HEK293 (cell line): ENCODE results near the gene SMC1B.
A peak's percentile ranks its signal among the peaks of the same experiment; 100 is the strongest.
"Not testable (repeated sequence)": the region's sequence is repeated elsewhere in the genome, so short reads cannot be mapped to it uniquely, and the experiment has no call there.

Source experiments
- CTCF ChIA-PET: fragments of 350-600 bp; formaldehyde crosslinking; extraction: SDS; loops from one replicate; lab custom pipeline; 2021; ENCODE audit warnings: antibody characterized with exemption; lab: Yijun Ruan, JAX
- POLR2A ChIA-PET: fragments of 300-600 bp; formaldehyde crosslinking; extraction: SDS; loops from one replicate; lab custom pipeline; 2020; ENCODE audit warnings: antibody characterized with exemption, inconsistent platforms; lab: Yijun Ruan, JAX
- H3K27ac ChIP-seq: fragments of 200-500 bp; sonication (Bioruptor generic); 2 replicates; pipeline ENCODE4 v1.5.1; 2014; ENCODE audit warnings: low read depth, low read length, control low read depth, inconsistent platforms; ENCODE audit errors: extremely low read depth
- H3K36me3 ChIP-seq, 2 experiments: fragments of 200-500 bp in 1 of 2; sonication (Bioruptor generic) in 1 of 2; 1 replicate in 1 of 2; 2 replicates in 1 of 2; pipeline ENCODE4 v1.5.1; 2014 to 2017; ENCODE audit warnings: inconsistent platforms in 2 of 2, low read length in 2 of 2; ENCODE audit not compliant: control insufficient read depth in 2 of 2, insufficient read depth in 1 of 2
- H3K4me1 ChIP-seq: fragments of 200-500 bp; sonication (Bioruptor generic); 2 replicates; pipeline ENCODE4 v1.5.1; 2014; ENCODE audit warnings: mild to moderate bottlenecking, low read length, inconsistent platforms; ENCODE audit not compliant: control insufficient read depth, insufficient read depth
- H3K4me3 ChIP-seq: 2 replicates; pipeline ENCODE4 v1.5.1; 2011; ENCODE audit warnings: low read depth, mild to moderate bottlenecking, control low read depth, low read length, moderate library complexity
- H3K9me3 ChIP-seq: fragments of 200-500 bp; sonication (Bioruptor generic); 2 replicates; pipeline ENCODE4 v1.5.1; 2014; ENCODE audit warnings: low read depth, low read length, inconsistent platforms; ENCODE audit not compliant: control insufficient read depth, insufficient read depth
- BCL11A ChIP-seq: fragments of 450-650 bp; formaldehyde crosslinking; IDR thresholded peaks from 2 replicates; pipeline ENCODE4 v1.5.1; 2016; ENCODE audit warnings: low read depth, missing biosample characterization, missing genetic modification characterization
- CTCF ChIP-seq: fragments of 450-650 bp; formaldehyde crosslinking; IDR thresholded peaks from 2 replicates; pipeline ENCODE4 v1.5.1; 2016; ENCODE audit warnings: missing biosample characterization, missing genetic modification characterization
- GLIS1 ChIP-seq: fragments of 450-650 bp; formaldehyde crosslinking; IDR thresholded peaks from 2 replicates; pipeline ENCODE4 v1.5.1; 2016; ENCODE audit warnings: missing biosample characterization, missing genetic modification characterization
- PRDM10 ChIP-seq: fragments of 450-650 bp; formaldehyde crosslinking; IDR thresholded peaks from 2 replicates; pipeline ENCODE4 v1.5.1; 2016; ENCODE audit warnings: missing biosample characterization, missing genetic modification characterization
- SP7 ChIP-seq: fragments of 450-650 bp; formaldehyde crosslinking; IDR thresholded peaks from 2 replicates; pipeline ENCODE4 v1.5.1; 2016; ENCODE audit warnings: missing biosample characterization, missing genetic modification characterization
- TRIM28 ChIP-seq: IDR thresholded peaks from 2 replicates; pipeline ENCODE4 v1.6.1; 2011; ENCODE audit warnings: low read length, control low read depth, borderline replicate concordance
- ZBTB17 ChIP-seq: fragments of 450-650 bp; formaldehyde crosslinking; IDR thresholded peaks from 2 replicates; pipeline ENCODE4 v1.5.1; 2016; ENCODE audit warnings: missing biosample characterization, missing genetic modification characterization
- ZBTB8A ChIP-seq: fragments of 450-650 bp; formaldehyde crosslinking; IDR thresholded peaks from 2 replicates; pipeline ENCODE4 v1.5.1; 2016; ENCODE audit warnings: missing biosample characterization, missing genetic modification characterization
- ZIC2 ChIP-seq: fragments of 450-650 bp; formaldehyde crosslinking; IDR thresholded peaks from 2 replicates; pipeline ENCODE4 v1.5.1; 2016; ENCODE audit warnings: missing biosample characterization, missing genetic modification characterization
- ZNF2 ChIP-seq: fragments of 450-650 bp; formaldehyde crosslinking; IDR thresholded peaks from 2 replicates; pipeline ENCODE4 v1.5.1; 2016; ENCODE audit warnings: missing biosample characterization, missing genetic modification characterization
- ZNF341 ChIP-seq: fragments of 450-650 bp; formaldehyde crosslinking; IDR thresholded peaks from 2 replicates; pipeline ENCODE4; 2016; ENCODE audit warnings: low read depth, missing biosample characterization, missing genetic modification characterization
- ZNF366 ChIP-seq: fragments of 450-650 bp; formaldehyde crosslinking; conservative IDR thresholded peaks from 2 replicates; pipeline ENCODE4 v1.5.1; 2016; ENCODE audit warnings: missing biosample characterization, missing genetic modification characterization
- ZNF37A ChIP-seq: fragments of 450-650 bp; IDR thresholded peaks from 2 replicates; pipeline ENCODE4 v1.5.1; 2018; ENCODE audit warnings: missing biosample characterization, missing genetic modification characterization
- ZNF404 ChIP-seq: fragments of 450-650 bp; formaldehyde crosslinking; IDR thresholded peaks from 2 replicates; pipeline ENCODE4 v1.5.1; 2017; ENCODE audit warnings: missing biosample characterization, missing genetic modification characterization
- ZNF416 ChIP-seq: fragments of 450-650 bp; formaldehyde crosslinking; IDR thresholded peaks from 2 replicates; pipeline ENCODE4 v1.5.1; 2016; ENCODE audit warnings: missing biosample characterization, missing genetic modification characterization
- ZNF513 ChIP-seq: fragments of 450-650 bp; IDR thresholded peaks from 2 replicates; pipeline ENCODE4 v1.5.1; 2018; ENCODE audit warnings: missing biosample characterization, missing genetic modification characterization
- ZNF639 ChIP-seq: fragments of 450-650 bp; formaldehyde crosslinking; IDR thresholded peaks from 2 replicates; pipeline ENCODE4 v1.5.1; 2016; ENCODE audit warnings: missing biosample characterization, missing genetic modification characterization
- ZNF645 ChIP-seq: fragments of 450-650 bp; formaldehyde crosslinking; IDR thresholded peaks from 2 replicates; pipeline ENCODE4; 2016; ENCODE audit warnings: missing biosample characterization, missing genetic modification characterization
- ZNF654 ChIP-seq: fragments of 450-650 bp; formaldehyde crosslinking; IDR thresholded peaks from 2 replicates; pipeline ENCODE4 v1.5.1; 2016; ENCODE audit warnings: low read depth, missing biosample characterization, missing genetic modification characterization
- ZNF692 ChIP-seq: fragments of 450-650 bp; formaldehyde crosslinking; IDR thresholded peaks from 2 replicates; pipeline ENCODE4 v1.5.1; 2016; ENCODE audit warnings: missing biosample characterization, missing genetic modification characterization
- ZSCAN30 ChIP-seq: fragments of 450-650 bp; IDR thresholded peaks from 2 replicates; pipeline ENCODE4 v1.5.1; 2018; ENCODE audit warnings: missing biosample characterization, mild to moderate bottlenecking, missing genetic modification characterization, moderate library complexity

Gene SMC1B

DNA sequence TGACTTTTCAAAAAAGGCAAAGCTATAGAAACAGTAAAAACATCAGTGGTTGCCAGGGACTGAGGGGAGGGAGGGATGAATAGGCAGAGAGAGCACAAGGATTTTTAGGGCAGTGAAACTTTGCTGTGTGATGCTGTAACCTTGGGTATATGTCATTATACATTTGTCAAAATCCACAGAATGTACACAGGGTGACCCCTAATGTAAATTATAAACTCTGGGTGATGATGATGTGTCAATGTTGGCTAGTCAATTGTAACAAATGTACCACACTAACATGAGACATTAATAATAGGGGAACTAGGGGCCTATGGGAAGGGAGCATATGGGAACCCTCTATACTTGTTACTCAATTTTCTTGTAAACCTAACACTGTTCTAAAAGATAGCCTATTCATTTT lies 24.9 kb upstream of the SMC1B start (continued):
- TF ChIP-seq ZNF513 = no peak
- TF ChIP-seq BCL11A (tag by site-specific recombination) = no peak

DNA sequence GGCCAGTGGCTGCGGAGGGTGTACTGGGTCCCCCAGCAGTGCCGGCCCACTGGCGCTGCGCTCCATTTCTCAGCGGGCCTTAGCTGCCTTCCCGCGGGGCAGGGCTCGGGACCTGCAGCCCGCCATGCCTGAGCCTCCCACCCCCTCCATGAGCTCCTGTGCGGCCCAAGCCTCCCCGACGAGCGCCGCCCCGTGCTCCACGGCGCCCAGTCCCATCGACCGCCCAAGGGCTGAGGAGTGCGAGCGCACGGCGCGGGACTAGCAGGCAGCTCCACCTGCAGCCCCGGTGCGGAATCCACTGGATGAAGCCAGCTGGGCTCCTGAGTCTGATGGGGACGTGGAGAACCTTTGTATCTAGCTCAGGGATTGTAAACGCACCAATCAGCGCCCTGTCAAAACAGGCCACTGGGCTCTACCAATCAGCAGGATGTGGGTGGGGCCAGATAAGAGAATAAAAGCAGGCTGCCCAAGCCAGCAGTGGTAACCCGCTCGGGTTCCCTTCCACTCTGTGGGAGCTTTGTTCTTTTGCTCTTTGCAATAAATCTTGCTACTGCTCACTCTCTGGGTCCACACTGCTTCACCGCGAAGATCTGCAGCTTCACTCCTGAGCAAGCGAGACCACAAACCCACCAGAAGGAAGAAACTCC lies 23.6 kb upstream of the SMC1B start:
- H3K9me3 ChIP-seq, H3K4me3 ChIP-seq, H3K4me1 ChIP-seq, H3K36me3 ChIP-seq, POLR2A ChIA-PET, H3K27ac ChIP-seq: not testable (repeated sequence)
- CTCF ChIA-PET = interaction anchor here (0.6 to 1.8 kb wide), 12 partner anchors 22 to 508 kb away, joined by 3 to 8 read pairs (median 4); no protein-coding TSS in a partner anchor

DNA sequence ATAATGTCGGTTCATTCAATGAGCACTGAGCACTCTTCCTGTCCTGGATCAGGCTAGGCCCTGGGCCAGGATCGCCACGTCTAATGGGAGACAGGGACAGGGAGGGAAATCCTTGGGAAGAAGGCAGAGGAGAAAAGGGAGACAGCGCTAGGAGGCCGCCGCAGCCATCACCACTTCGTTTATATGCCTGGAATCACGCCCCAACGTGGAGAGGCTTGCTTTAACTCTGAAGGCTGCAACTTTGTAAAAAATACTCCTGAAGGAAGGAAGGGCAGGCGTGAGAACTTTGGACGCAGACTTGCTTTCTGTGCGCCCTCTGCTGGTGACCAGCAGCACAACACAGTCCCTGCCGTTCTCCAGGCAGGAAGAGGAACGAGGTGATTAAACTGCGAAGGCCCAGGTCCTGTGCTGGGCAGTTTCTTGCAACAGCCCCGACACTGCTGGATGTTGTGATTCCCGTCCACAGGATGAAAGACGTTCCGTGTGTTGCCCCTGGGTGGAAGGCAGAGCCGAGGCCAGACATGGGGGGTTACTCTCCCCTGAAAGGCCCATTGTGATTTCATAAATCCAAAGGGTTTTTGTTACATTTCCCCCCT lies 22.2 kb upstream of the SMC1B start:
- ChIA-PET CTCF (interaction anchor here (0.6 to 0.9 kb wide), 4 partner anchors 103 to 288 kb away, joined by 3 read pairs; no protein-coding TSS in a partner anchor), POLR2A (no interaction called here)
- no peak overlapping the region for H3K27ac ChIP-seq
- TF ChIP-seq ZBTB8A (0 out of 2 replicates have a peak, but pooled peaks have one; percentile 34), ZNF639 (tag by site-specific recombination) (no peak), PRDM10 (tag by site-specific recombination) (no peak), ZNF366 (tag by site-specific recombination) (peak; percentile 74), ZNF645 (tag by site-specific recombination) (no peak), ZNF692 (peak; percentile 48; the same call in 1 of the 2 replicates), SP7 (peak; percentile 44; the same call in 1 of the 2 replicates), TRIM28 (peak; percentile 83), GLIS1 (tag by site-specific recombination) (no peak), ZSCAN30 (peak; percentile 61; the same call in 1 of the 2 replicates), ZIC2 (no peak), ZNF654 (tag by site-specific recombination) (peak; percentile 71), ZNF404 (no peak), ZNF2 (tag by site-specific recombination) (peak; percentile 65), CTCF (peak; percentile 95), ZNF37A (no peak), ZNF341 (peak; percentile 65), ZBTB17 (tag by site-specific recombination) (peak; percentile 72), ZNF416 (tag by site-specific recombination) (no peak)

More for the DNA sequence above, 22.2 kb upstream of the SMC1B start:
- Histone ChIP-seq H3K4me3 (no peak overlapping the region), H3K4me1 (no peaks in the 10 kb centered on the region), H3K9me3 (no peaks in the 10 kb centered on the region), H3K36me3 (no peaks in the 10 kb centered on the region)
